Calu3 (cell line): Measurements from ENCODE around the gene CEP131. TPM values are rescaled to one million over a fixed set of nuclear protein-coding genes. Genes with fewer than 3 reads are reported as not detected.

Source experiments
- BruUV-seq: library from RNA; stranded (reverse); fragments of 400-500 nt; replicated peaks from 2 replicates; lab custom pipeline; 2021; lab: Mats Ljungman, UMichigan
- CTCF ChIA-PET: fragments of 300-600 bp; sonication (Branson Sonifier 250); formaldehyde crosslinking; loops from one replicate; lab custom pipeline; 2022; ENCODE audit warnings: antibody characterized with exemption; lab: Charles Lee
- DNase-seq: peaks from one replicate; pipeline ENCODE4 v3.0.0; 2022
- H3K27ac Mint-ChIP-seq: one replicate; pipeline ENCODE4 v1.8.0; 2022; ENCODE audit warnings: mixed read lengths; ENCODE audit not compliant: unreplicated experiment
- H3K27me3 Mint-ChIP-seq: one replicate; pipeline ENCODE4 v1.8.0; 2022; ENCODE audit warnings: mixed read lengths; ENCODE audit not compliant: unreplicated experiment
- H3K36me3 Mint-ChIP-seq: one replicate; pipeline ENCODE4 v1.8.0; 2022; ENCODE audit warnings: mild to moderate bottlenecking, moderate library complexity, mixed read lengths; ENCODE audit not compliant: insufficient read depth, unreplicated experiment
- H3K4me1 Mint-ChIP-seq: one replicate; pipeline ENCODE4 v1.8.0; 2022; ENCODE audit warnings: mild to moderate bottlenecking, low read depth, mixed read lengths; ENCODE audit not compliant: unreplicated experiment
- H3K4me3 Mint-ChIP-seq: one replicate; pipeline ENCODE4 v1.8.0; 2022; ENCODE audit warnings: mild to moderate bottlenecking, low read depth, moderate library complexity, mixed read lengths; ENCODE audit not compliant: unreplicated experiment
- H3K9me3 Mint-ChIP-seq: one replicate; pipeline ENCODE4 v1.8.0; 2022; ENCODE audit warnings: low read depth, mixed read lengths; ENCODE audit not compliant: unreplicated experiment
- intact Hi-C: fragments of 100-400 bp; cut with micrococcal nuclease; formaldehyde crosslinking; loops from one replicate; pipeline ENCODE4 v1.10.0; 2022; ENCODE audit not compliant: unreplicated experiment
- total RNA-seq: library from RNA; stranded (reverse); gene quantifications from 2 replicates; pipeline ENCODE4 v1.2.3, GENCODE V29; 2022
- TF ChIP-seq, protein P1 (sequence below): fragments of 200-600 bp; IDR thresholded peaks from one replicate; pipeline ENCODE4 v1.8.0; 2022; ENCODE audit warnings: antibody characterized with exemption; ENCODE audit not compliant: unreplicated experiment

The CEP131 gene
- total RNA-seq, 1 experiment from 2014 or later, result 28.2 TPM

GRCh38 chr17:81193051-81193410 is 29.7 kb downstream of the CEP131 start:
- no TSS peak for BruUV-seq
- DNase-seq, result no peak
- intact Hi-C loops, result no loop called here
- Mint-ChIP-seq H3K27me3 (no peaks in the 10 kb centered on the region), H3K9me3 (no peaks in the 10 kb centered on the region), H3K4me3 (no peak overlapping the region), H3K4me1 (no peaks in the 10 kb centered on the region), H3K36me3 (peaks cover 9% of the 10 kb centered on the region), H3K27ac (no peak overlapping the region)
- TF ChIP-seq, protein P1, sequence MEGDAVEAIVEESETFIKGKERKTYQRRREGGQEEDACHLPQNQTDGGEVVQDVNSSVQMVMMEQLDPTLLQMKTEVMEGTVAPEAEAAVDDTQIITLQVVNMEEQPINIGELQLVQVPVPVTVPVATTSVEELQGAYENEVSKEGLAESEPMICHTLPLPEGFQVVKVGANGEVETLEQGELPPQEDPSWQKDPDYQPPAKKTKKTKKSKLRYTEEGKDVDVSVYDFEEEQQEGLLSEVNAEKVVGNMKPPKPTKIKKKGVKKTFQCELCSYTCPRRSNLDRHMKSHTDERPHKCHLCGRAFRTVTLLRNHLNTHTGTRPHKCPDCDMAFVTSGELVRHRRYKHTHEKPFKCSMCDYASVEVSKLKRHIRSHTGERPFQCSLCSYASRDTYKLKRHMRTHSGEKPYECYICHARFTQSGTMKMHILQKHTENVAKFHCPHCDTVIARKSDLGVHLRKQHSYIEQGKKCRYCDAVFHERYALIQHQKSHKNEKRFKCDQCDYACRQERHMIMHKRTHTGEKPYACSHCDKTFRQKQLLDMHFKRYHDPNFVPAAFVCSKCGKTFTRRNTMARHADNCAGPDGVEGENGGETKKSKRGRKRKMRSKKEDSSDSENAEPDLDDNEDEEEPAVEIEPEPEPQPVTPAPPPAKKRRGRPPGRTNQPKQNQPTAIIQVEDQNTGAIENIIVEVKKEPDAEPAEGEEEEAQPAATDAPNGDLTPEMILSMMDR, result no peak
- CTCF ChIA-PET, result no interaction called here

GRCh38 chr17:81192386-81193050 is 30.2 kb downstream of the CEP131 start:
- TF ChIP-seq, protein P1, result no peak
- CTCF ChIA-PET, result no interaction called here
- intact Hi-C loops, result no loop called here
- no peaks in the 10 kb centered on the region for H3K27me3 Mint-ChIP-seq
- H3K36me3 Mint-ChIP-seq, result peaks cover 10% of the 10 kb centered on the region
- no peak overlapping the region for H3K4me3 Mint-ChIP-seq
- no peak overlapping the region for H3K27ac Mint-ChIP-seq
- no peaks in the 10 kb centered on the region for H3K4me1 Mint-ChIP-seq
- no TSS peak for BruUV-seq
- no peaks in the 10 kb centered on the region for H3K9me3 Mint-ChIP-seq
- DNase-seq, result no peak

GRCh38 chr17:81191646-81192045 is 31.1 kb downstream of the CEP131 start:
- intact Hi-C loops, result no loop called here
- Mint-ChIP-seq H3K4me3 (no peak overlapping the region), H3K27me3 (no peaks in the 10 kb centered on the region), H3K9me3 (no peaks in the 10 kb centered on the region), H3K27ac (no peak overlapping the region), H3K36me3 (peaks cover 10% of the 10 kb centered on the region), H3K4me1 (no peaks in the 10 kb centered on the region)
- no peak for DNase-seq
- CTCF ChIA-PET, result no interaction called here
- TF ChIP-seq, protein P1, result no peak
- no TSS peak for BruUV-seq

DNA sequence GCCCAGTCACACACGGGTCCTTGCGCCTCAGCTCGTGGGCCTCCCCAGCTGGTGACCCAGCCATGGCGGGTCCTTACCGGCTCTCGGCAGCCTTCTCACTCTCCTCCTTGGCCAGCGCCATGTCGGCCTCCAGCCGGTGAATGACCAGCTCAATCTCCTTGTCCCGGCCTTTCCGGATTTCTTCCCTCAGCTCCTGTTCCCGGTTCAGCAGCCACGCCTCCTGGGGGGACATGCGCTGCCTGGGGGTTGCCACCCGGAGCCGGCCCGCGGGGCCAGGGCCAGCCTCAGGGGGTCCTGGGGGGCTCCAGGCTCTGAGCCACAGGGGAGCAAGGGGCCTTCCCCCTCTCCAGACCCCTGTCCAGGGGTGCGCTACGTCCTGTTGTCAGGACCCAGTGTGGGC is 31.6 kb downstream of the CEP131 start:
- peaks cover 10% of the 10 kb centered on the region for H3K36me3 Mint-ChIP-seq
- intact Hi-C loops, result no loop called here

More for the DNA sequence above, 31.6 kb downstream of the CEP131 start:
- no peak overlapping the region for H3K27ac Mint-ChIP-seq
- DNase-seq, result no peak
- CTCF ChIA-PET, result interaction anchor here (1.0 kb wide), 1 partner anchor 12 kb away, joined by 3 read pairs; no protein-coding TSS in a partner anchor
- no peaks in the 10 kb centered on the region for H3K9me3 Mint-ChIP-seq
- H3K27me3 Mint-ChIP-seq, result no peaks in the 10 kb centered on the region
- no peaks in the 10 kb centered on the region for H3K4me1 Mint-ChIP-seq
- H3K4me3 Mint-ChIP-seq, result no peak overlapping the region
- TF ChIP-seq, protein P1, result no peak
- no TSS peak for BruUV-seq
